GM21723 (cell line): Measurements from ENCODE around the gene KRTAP10-7.
"Not testable (repeated sequence)": the region's sequence is repeated elsewhere in the genome, so short reads cannot be mapped to it uniquely, and the experiment has no call there.

Experiments
- ATAC-seq: cut with Tn5 transposase; IDR thresholded peaks from one replicate; pipeline ENCODE4 v1.9.1; 2021; ENCODE audit warnings: mild to moderate bottlenecking, moderate library complexity; ENCODE audit not compliant: unreplicated experiment

KRTAP10-7 gene

DNA sequence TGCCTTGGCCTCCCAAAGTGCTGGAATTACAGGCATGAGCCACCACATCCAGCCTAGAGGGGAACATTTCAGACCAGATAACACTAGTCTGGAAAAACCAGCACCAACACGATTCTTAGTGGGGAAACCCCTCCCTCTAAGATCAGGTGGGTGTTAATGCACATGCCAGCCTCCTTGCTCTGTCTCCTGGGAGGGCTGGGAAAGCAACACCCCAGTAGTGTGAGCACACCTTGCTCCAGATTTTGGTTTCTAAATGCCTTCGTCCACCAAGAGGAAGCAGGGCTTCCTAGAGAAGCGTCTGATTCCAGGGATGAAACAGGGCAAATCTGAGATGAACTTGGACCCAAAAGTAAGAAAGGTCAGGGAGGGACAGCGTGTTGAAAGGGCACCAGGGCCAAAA lies 29.1 kb upstream of the KRTAP10-7 start:
- ATAC-seq: no peak

DNA sequence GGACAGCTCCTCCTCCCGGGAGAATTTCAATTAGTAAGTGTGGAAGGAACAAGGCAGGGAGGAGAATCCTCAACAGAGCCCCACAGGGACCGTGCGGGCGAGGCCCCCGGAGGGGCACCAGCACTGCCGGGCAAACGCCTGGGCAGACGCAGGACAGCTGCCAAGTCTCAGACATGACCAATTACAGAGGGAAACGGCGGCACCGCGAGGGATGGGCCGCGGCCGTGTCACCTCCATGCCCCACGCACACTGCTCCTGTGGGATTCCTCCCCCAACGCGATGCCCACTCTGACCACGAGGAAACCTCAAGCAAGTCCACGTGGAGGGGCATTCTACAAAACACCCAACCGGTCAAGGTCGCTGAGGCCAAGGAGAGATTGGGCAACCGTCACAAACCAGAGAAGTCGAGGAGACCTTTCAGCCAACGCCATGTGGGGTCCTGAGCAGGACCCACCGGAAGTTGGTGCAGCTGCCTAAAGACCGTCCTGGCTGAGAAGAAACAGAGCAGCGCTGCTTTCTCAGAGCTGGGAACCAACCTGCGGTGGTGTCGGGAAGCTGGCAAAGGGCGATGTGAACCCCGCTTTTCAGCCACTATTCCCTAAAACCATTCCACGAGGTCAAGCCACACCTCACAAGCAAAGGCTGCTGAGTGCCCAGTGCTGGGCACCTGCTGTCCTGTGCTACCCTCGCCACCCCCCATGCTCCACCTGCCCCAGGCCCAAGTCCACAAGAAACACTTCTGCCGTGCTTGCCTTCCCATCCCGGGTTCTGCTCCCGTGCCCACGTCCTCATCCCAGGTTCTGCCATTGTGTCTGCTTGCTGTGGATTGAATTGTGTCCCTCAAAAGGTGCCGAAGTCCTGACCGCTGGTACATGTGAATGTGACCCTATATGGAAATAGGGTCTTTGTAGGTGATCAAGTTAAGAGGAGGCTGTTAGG lies 28.3 kb upstream of the KRTAP10-7 start:
- ATAC-seq: no peak

DNA sequence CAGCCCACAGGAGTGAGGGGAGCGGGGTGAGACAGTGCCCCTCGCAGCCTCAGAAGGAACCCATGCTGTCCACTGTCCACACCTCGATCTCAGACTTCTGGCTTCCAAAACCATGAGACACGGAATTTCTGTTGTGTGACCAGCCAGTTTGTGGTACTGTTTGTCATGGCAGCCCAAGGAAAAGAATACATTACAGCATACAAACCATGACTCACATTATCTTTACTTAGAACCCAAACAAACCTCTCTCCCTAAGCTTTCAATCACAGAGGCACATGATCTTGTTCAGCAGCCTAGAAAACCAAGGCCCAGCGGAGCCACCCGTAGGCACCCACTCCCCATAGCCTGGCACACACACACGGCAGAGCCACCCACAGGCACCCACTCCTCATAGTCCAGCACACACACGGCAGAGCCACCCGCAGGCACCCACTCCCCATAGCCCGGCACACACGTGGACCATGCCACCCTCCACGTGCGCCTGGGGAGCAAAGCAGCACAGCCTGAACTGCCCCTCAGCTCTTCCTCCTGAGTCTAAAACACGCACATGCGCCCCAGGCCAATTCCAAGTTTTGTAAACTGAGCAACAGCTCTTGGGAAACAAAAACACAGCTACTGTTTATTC lies 27.3 kb upstream of the KRTAP10-7 start:
- ATAC-seq: no peak

DNA sequence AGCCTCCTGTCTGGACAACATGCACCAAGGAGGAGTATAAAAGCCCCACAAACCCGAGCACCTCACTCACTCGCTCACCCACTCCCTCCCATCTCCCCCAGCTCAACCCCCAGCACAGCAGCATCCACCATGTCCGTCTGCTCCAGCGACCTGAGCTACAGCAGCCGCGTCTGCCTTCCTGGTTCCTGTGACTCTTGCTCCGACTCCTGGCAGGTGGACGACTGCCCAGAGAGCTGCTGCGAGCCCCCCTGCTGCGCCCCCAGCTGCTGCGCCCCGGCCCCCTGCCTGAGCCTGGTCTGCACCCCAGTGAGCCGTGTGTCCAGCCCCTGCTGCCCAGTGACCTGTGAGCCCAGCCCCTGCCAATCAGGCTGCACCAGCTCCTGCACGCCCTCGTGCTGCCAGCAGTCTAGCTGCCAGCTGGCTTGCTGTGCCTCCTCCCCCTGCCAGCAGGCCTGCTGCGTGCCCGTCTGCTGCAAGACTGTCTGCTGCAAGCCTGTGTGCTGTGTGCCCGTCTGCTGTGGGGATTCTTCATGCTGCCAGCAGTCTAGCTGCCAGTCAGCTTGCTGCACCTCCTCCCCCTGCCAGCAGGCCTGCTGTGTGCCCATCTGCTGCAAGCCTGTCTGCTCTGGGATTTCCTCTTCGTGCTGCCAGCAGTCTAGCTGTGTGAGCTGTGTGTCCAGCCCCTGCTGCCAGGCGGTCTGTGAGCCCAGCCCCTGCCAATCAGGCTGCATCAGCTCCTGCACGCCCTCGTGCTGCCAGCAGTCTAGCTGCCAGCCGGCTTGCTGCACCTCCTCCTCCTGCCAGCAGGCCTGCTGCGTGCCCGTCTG lies 26.6 kb upstream of the KRTAP10-7 start, which contains the start of gene KRTAP10-4:
KRTAP10-4 (plus strand) TSS at position 100 of the 827 bp plus-strand sequence; CDS start at position 130, 30 bp downstream.
- not testable (repeated sequence) for ATAC-seq

DNA sequence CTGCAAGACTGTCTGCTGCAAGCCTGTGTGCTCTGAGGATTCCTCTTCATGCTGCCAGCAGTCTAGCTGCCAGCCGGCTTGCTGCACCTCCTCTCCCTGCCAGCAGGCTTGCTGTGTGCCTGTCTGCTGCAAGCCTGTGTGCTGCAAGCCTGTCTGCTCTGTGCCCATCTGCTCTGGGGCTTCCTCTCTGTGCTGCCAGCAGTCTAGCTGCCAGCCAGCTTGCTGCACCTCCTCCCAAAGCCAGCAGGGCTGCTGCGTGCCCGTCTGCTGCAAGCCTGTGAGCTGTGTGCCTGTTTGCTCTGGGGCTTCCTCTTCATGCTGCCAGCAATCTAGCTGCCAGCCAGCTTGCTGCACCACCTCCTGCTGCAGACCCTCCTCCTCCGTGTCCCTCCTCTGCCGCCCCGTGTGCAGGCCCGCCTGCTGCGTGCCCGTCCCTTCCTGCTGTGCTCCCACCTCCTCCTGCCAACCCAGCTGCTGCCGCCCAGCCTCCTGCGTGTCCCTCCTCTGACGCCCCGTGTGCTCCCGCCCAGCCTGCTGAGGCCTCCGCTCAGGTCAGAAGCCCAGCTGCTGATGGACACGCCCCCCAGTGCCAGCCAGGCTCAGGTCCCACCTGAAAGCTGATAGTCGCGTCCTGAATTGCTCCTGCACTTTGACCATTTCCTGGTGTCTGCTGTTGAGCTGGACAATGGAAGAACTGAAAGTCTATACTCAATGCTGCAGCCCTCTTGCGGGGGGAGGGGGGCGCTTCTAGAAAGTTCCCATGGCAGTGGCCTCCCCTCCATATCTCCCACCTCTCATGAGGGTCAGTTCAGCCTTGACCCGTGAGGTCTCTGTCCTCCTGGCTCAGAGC lies 25.7 kb upstream of the KRTAP10-7 start:
- ATAC-seq: no peak

DNA sequence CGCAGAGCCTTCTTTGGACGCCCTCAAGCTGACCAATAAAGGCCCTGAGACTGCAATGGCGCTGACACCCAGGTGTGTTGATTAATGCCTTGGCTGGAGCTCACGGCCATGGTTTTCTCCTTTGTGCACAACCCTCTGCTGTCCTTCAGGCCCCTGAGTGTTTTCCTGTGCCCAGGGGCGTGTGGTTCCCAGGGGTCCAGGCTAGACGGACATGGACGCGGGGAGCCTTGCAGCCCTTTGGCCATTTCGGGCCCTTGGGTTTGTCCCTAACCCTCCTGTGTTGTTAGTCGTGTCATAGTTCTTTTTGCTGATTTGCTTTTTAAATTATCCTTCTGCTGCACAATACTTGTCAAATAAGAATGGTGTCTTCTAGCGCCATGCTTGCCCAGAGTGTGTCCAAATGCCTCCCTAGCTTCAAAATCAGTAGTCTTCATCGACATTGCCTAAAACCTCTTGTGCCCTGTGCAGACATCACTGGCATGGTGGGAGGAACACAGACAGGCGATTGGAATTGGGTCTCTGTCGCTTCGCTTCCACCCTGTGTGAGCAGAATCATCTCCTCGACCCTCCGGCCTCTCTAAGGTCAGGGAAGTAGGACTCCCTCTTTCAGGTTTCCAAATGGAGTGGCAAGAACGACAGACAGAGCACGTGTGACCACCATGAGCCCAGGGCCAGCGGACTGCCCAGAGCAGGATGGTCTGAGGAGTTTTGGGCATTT lies 24.9 kb upstream of the KRTAP10-7 start:
- ATAC-seq: no peak

DNA sequence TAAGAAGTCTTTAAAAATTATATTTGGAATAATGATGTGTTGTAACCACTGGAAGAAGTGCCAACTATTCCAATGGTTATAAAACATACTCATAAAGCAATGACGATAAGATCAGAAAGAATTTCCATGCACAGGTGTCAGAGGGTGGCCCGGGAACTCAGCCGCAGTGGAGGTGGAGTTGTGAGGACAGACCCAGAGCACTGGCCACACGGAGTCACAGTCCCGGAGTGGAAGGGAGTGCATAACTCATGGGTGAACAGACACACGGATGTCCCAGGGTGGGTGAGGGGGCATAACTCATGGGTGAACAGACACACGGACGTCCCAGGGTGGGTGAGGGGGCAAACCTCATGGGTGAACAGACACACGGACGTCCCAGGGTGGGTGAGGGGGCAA lies 24.4 kb upstream of the KRTAP10-7 start:
- ATAC-seq: no peak

DNA sequence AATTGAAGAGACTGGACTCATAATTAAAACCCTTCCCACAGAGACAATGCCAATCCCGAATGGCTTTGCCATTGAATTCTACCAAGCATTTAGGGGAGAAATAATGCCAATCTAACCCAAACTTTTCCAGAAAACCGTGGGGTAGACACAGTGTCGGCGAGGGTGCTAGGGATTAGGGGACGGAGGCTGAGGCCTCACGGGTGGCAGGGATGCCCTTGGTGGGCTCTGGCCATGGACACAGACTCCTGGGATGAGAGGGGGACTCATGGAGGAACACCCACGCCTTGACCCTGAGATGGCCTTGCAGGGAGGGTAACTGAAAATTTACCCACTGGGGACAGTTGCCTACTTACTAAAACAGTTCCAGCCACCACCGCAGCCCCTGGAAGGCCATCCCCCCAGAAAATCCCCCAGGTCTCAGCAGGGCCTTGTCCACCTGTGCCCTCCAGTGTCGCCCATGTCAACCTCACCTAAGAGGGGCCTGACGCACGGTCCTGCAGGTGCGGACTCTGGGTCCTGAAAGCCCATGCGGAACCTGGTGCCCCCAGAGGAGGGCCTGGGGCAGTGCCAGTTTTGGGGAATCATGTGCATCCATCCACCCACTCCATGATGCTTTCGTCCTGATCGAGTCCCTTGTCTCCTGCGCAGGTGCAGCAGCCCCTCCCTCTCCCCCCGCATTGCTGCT lies 21.9 kb upstream of the KRTAP10-7 start:
- ATAC-seq: no peak

DNA sequence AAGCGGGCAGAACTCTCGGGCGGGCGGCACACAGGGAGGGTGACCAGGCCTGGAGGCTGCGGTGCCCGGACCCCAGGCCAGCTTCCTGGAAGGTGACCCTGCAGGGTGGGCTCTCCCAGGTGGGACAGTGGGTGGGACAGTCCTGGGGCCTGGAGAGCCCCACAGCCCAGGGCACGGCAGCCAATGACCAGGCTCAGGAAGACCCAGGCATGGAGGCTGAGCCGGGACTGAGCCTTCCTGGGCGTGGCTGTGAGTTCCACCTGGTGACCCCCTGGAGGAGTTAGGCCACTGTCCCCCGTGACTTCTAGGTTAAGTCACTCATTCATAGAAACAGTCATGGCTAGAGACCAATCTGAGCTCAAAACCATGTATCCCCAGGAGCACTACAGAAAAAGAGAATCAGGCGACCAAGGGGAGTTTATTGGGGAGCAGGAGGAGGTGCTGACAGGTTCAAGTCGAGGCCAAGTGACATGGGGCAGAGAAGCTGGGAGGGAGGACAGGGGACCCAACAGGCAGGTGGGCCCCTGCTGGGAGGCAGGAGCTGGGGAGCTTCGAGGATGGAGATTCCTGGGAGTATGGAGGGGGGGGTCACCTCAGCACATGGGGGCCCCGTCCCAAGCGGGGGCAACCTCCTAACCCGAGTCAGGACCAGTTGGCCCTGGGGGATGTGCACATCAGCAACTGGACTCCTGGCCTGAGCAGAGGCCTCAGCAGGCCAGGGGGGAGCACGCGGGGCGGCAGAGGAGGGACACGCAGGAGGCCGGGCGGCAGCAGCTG lies 21.2 kb upstream of the KRTAP10-7 start:
- no peak for ATAC-seq

DNA sequence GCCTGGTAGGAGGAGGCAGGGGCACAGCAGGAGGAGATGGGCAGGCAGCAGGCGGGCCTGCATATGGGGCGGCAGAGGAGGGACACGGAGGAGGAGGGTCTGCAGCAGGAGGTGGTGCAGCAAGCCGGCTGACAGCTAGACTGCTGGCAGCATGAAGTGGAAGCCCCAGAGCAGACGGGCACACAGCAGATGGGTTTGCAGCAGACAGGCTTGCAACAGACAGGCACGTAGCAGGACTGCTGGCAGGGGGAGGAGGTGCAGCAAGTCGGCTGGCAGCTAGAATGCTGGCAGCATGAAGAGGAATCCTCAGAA lies 20.6 kb upstream of the KRTAP10-7 start:
- no peak for ATAC-seq

DNA sequence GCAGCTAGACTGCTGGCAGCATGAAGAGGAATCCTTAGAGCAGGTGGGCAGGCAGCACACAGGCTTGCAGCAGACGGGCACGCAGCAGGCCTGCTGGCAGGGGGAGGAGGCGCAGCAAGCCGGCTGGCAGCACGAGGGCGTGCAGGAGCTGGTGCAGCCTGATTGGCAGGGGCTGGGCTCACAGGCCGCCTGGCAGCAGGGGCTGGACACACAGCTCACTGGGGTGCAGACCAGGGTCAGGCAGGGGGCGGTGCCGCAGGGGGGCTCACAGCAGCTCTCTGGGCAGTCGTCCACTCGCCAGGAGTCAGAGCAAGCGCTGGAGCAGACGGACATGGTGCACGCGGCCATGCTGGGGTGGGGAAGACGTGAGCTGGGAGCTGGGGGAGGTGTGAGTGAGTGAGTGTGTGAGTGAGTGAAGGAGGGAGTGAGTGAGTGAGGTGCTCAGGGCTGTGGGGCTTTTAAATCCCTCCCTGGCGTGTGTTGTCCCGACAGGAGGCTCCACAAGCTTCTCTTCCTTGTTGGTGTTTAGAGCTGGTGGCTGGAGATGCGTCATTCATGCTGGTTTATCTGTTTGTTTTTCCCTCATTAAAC lies 20.1 kb upstream of the KRTAP10-7 start, which contains the start of gene KRTAP10-5:
KRTAP10-5 (minus strand) TSS at position 374 of the 591 bp plus-strand sequence; CDS start at position 348, 26 bp downstream.
- not testable (repeated sequence) for ATAC-seq

DNA sequence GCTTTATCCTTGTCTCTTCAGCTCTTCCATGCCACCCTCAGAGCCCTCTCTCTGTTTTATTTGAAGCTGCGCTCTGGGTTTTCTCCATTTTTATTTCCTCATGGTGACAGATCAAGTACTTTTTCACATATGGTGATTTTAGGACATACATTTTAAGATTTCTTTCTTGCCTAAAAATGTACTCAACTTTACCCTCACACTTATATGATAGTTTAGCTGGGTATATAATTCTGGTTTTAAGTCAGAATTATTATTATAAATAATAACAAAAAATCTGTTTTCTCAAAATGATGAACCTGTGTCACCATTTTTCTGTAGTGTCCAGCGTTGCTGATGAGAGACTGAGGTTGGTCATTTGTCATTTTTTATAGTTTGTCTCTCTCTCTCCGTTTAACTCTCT lies 19.2 kb upstream of the KRTAP10-7 start:
- no peak for ATAC-seq

DNA sequence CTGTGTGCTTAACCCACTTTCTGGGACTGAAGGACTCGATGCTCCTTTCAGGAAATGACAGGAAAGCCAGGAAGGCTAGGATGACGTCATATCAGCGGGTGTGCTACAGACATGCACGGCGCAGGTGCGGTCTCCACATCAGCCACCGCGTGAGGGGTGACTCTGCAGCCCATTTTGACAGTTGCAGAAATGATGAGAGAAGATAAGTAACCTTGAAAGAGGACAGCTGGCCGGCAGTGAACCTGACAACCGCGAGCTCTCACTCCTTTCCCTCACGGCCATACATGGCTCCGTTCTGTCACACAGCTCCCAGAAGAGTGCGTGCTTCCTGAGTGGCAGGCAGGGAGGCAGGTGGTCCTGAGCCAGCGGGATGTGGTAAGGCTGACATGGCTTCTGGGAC lies 18.3 kb upstream of the KRTAP10-7 start:
- ATAC-seq: no peak

DNA sequence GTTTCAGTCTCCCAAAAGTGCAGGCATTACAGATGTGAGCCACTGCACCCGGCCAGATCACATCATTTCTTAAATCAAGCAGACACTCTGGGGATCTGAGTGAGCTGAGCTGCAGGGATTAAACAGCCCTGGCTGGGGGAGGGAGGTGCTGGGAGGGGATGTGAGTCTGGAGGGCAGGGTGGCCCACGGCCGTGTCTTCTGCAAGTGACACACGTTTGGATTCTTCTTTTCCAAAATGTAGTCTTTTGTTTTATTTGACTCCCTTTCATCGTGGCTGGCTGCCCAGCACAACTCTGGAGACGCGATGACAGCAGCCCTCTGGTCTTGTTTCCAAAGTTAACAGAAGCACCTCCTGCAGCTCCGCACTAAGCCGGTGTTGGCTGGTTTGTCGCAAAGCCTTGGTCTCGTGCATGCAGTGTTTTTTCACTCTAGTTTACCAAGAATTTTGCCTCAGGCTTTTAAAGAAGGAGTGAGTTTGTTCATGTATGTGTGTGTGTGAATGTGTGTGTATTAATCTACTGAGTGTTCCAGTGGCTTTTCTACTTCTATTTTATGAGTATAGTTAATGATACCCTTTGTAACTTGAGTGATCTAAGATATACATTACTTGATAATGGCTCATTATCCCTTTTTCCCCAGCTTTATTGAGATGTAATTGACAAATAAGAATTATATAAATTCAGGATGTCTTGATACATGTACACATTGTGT lies 17.2 kb upstream of the KRTAP10-7 start:
- no peak for ATAC-seq

DNA sequence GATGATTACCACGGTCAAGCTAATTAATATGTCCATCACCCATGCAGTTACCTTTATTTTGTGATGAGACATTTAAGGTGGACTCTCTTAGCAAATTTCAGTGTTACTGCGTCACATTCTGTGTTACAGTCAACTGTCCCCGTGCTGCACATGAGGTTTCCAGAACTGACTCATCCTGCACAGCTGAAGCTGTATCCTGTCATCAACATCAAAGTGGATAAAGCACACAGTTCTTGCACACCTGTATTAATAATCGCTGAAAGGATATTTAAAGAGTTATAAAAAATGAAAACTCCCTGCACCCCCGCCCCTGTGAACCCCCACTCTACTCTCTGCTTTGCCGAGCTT lies 16.6 kb upstream of the KRTAP10-7 start:
- ATAC-seq: no peak

DNA sequence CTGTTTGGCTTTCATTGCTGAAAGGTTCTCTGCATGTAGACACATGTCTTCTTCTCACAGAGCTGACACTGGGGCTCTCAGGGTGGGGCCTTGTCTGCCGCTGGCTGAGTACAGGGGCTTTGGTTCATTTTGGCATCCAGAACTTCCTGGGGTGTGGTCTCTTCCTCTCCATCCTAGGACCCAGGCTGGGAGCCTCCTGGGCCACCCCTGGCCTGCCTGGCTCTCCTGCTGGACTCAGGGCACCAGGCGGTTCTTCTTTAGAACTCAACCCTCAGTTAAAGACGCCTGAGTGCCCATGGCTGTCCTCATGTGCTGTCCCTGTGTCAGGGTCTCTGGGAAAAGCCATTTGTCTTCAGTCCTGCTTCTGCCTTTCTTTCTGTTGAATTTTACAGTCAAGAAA lies 14.5 kb upstream of the KRTAP10-7 start:
- ATAC-seq: no peak

DNA sequence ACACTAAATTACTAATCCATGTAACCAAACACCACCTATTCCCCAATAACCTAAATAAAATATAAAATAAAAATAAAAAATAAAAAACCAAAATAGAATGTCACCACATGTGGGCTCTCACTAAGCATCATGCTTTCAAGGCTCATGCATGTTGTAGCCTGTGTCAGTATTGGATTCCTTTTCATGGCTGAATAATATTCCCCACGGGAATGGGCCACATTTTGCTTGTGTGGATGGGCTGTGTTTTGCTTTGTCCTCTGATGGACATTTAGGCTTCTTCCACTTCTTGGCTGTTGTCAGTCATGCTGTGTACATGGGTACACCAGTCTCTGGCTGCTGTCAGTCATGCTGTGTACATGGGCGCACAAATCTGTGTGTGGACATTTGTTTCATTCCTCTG lies 11.3 kb upstream of the KRTAP10-7 start:
- ATAC-seq: no peak
